ENCODE results near the gene CYBC1.

- TF ChIP-seq, protein P1, sequence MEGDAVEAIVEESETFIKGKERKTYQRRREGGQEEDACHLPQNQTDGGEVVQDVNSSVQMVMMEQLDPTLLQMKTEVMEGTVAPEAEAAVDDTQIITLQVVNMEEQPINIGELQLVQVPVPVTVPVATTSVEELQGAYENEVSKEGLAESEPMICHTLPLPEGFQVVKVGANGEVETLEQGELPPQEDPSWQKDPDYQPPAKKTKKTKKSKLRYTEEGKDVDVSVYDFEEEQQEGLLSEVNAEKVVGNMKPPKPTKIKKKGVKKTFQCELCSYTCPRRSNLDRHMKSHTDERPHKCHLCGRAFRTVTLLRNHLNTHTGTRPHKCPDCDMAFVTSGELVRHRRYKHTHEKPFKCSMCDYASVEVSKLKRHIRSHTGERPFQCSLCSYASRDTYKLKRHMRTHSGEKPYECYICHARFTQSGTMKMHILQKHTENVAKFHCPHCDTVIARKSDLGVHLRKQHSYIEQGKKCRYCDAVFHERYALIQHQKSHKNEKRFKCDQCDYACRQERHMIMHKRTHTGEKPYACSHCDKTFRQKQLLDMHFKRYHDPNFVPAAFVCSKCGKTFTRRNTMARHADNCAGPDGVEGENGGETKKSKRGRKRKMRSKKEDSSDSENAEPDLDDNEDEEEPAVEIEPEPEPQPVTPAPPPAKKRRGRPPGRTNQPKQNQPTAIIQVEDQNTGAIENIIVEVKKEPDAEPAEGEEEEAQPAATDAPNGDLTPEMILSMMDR (IDR thresholded peaks at IDR 0.05), result no peak
- no peak for TF ChIP-seq ZFX (IDR thresholded peaks at IDR 0.05; ENCODE audit: borderline replicate concordance)
Observed at GRCh38 chr17:82441691-82442487, 8.7 kb downstream of the CYBC1 start.
